Glomerular visceral epithelial cell (primary cell): ENCODE results near the gene DZIP1L.

Source experiments
- DNase-seq: peaks from one replicate; pipeline ENCODE4 v3.0.0-alpha.2; 2016; ENCODE audit errors: extremely low spot score

DZIP1L gene

DNA sequence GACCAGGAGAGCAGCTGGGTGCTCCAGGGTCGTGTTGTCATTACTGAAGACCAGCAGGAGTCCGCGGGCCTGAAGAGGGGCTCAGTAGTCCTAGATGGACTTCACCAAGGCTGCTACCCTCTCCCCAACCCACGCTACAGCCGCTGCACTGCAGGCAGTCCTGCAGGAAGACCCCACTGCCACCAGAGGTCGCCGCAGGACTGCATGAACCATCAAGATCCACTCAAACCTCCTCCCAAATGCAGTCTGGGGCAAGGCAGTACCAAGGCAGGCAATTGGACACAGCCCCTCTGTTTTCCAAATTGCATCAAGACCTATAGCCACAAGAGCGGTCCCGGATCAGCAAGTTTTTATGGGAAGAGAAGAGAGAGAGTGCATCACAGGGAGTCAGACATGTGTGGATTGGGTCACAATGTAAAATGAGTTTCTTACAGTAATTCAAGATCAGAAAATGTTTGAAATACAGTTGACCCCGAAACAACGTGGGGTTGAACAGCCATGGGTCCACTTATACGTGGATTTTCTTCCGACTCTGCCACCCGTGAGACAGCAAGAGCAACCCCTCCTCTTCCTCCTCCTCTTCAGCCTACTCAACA is 46.7 kb downstream of the DZIP1L start:
- DNase-seq, result peak; percentile 71

DNA sequence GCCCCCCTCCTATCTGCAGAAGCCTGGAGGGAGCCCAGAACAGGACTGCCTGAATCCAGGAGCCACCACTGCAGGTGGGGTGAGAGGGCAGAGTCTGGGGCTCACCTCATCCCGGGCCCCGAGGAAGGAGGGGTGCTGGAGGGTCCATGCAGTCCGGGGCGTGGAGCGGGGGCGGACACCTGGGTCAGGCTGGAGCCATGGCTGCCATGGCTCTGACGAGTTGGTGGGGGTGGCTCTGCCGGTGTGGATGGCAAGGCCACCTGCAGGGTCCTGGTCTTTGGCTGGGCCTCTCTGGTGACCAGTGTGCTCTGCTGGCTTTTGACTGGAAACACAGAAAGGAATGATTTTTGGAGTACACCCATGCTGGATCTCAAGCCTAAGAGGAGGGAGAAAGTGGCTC is 47.4 kb downstream of the DZIP1L start:
- no peak for DNase-seq

DNA sequence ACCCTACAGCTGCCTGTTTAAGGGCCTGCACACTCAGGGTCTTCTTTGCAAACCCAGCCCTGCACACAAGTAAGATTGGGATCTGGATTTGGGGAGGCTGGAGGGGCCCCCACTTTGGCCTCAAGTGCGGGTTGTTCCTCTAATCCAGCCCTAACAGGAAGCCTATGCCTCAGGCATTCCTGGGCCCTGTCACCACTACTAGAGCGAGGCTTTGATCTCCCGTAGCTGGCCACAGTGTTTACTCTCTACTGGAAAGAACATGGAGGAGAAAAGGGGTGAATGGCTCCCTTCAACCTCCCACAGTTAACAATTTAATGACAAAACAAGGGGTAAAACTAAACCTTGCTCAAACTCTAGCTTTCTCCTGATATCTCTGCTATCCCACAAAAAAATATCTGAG is 48.4 kb downstream of the DZIP1L start:
- DNase-seq, result no peak

DNA sequence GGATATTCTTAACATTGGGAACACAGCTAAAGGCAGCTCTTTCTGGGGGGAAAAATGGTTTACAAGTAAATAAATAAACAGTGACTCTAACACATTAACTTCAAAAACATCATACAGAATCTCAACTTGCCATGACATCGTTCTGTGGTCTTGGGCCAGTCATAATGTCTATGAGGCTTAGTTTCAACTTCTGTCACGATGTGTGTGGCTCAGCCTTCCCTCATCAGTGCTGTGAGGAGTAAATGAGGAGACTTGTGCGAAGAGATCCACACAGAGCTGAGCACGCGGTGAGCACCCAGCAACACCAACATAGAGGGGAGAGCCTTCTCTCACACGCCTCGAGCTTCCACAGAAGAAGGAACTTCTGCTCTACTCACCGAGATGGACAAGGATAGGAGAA is 49.0 kb downstream of the DZIP1L start:
- no peak for DNase-seq

DNA sequence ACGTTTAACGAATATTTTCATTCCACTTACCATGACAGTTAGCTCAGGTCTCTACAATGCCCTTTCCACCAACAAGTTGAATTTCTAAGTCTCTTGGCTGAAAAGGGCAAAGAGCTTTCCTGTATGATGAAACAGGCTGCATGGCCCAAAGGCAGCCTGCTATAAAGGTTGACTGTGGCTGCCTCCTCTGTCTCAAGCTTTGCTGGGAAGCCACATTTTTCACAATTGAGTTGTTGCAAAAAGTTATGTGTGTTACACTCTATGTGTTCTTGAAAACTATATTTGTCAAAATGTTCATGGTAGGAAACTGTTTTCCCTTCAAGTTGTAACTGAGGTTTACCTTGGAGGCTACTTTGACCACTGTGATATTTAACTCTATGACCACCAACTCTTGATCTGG is 49.5 kb downstream of the DZIP1L start:
- DNase-seq, result no peak

DNA sequence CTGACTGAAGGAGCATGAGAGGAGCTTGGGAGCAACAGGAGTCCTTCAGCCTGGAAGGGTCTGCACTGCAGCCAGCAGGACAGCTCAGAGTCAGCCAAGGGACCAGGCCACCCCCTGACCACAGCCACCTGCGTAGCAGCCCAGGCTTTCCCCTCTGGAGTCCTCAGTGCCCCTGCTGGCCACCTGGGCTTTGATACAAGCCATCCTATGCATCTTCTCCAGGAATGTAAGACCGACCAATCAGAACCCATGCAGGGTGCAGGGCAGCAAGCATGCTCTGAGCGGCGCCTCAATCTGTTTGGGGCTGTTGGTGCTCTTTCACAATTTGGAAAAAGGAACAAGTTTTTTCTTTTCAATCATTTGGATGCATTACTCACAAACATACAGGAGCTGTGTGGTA is 52.0 kb downstream of the DZIP1L start:
- no peak for DNase-seq

DNA sequence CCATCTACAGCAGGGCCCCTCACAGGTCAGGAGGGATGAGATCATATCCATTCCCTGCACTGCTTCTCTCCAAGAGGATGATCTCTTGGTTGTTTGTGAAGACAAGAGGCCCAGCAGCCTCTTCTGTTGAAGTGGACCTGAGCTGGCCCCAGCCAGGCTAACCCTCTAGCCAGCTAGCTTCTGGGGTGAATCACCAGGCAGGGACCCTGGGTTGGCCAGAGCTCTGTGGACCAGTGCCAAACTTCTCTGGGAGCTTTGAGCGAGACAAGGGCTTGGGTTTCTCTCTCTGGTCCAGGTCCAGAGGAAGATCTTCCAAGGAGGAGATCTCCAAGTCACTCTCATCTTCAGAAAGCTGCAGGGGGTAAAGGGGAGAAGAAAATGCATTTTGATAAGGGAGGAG is 52.8 kb downstream of the DZIP1L start:
- peak; percentile 29 for DNase-seq

DNA sequence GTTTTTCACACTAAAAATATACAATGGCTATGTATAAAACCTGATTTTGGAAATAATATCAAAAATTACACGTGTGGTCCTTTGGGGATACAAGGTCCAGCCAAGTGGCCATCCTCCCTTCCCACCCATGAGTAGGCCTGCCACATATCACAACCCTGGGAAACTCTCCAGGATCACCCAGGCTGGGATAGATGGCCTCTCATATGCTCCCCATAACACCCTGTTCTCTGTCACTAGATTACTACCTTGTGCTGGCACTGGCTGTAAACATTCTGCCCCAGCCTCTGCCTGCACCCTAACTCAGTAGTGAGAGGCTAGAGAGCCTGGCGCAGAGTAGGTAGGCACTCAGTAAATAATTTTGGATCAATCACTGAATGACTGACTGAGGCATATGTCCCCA is 53.4 kb downstream of the DZIP1L start:
- no peak for DNase-seq

DNA sequence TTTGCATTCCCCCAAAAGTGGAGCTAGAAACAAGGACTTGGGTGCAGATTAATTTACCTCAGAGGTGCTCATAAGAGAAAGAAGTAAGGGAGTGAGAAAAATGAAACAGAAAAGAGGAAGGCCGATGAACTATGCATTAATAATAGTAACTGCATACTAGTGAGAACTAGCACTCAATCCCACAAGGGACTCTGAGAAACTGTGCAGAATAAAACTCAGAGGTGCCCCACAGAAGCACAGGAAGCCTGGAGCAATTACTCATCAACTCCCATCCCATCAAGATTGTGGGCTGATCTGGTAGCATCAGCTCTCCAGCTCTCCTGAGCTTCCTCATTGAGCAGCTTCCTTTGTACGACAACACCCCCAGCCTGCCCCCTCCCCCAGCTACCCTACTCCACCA is 54.6 kb downstream of the DZIP1L start:
- DNase-seq, result no peak

DNA sequence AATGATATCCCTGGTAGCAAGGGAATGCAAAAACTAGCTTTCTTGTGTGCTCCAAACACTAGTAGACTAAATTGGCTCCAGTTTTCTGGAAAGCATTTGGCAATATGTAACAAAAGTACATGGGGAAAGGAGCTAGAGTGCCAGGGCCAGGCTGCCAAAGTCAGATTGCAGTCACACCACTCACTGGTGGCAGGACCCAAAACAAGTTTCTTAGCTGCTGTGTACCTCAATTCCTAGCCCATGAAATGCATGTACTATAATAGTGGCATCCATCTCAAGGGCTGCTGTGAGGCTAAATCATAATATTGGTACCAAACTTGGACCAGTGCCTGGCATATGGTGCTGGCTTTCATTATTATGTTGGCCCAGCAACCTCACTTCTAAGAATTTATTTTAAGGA is 56.1 kb downstream of the DZIP1L start:
- no peak for DNase-seq

DNA sequence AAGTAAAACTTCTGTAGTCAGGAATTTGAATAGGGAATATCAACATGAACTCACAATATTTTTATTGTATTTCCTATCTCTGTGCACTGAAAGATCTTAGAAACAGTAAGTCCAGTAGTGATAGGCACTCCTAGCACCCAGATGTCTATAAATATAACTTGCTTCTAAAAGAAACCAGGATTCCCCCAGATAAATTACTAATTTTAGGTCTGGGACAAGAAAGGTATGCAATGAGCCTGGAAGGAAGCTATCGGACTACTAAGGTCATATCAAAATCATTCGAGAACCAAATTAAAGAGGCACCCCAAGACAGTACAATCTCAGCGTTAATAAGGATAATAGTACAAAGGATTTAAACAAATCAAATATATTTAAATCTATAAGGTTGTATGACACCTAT is 58.0 kb downstream of the DZIP1L start:
- DNase-seq, result no peak

DNA sequence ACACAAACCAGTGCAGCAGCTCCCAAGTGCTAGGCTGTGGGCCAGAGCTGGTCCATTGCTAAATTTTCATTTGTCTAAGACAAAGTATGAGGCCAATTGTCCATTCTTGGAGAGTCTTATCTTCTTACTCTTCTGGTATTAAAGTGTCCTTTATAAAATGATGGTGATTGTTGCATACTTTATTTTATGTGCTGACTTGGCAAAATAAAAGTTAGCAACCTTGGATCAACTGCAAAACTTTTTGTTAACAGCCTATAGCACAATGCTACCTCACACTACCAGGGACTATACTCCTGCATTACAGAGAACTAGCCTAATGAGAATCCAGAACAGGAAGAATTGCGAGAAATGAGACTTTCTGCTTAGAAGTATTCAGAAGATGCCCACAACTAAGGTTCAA is 61.4 kb downstream of the DZIP1L start:
- DNase-seq, result no peak

DNA sequence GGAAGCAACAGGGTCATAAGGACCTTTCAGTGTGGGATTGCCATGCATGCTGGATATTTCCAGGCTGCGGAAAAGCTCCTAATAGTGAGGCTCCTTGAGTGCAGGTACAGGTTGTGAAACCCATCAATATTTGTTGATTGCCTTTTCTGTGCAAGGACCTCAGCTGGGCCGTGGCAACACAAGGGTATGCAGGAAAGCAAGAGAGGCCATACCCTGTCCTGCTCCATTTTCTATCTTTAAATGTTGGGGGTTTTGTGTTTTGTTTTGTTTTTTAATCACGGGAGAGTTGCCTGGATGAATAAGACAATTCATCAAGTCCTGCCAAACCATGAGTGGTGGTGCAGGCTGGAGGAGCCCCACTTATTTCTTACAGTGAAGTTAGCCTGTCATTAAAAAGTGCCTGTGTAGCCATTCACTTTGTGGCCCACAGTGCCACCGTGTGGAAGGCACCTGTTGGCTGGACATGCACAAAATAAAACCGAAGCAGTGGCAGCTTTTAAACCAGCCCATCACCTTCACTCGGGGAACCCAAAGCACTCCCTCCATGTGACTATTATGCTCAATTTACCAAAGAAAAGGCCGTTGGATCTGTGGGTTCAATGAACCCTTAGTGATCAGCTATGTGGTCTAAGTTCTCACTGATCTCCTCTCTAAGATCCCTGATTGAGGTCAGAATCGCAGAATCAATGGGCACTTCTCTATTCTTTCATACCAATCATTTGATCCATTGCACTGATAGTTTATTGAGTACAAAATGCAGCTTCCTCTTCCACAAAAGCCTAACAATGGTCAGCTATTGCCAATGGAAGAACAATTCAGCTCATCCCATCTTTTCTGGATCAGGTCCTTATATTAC is 63.2 kb downstream of the DZIP1L start:
- peak; percentile 42 for DNase-seq

DNA sequence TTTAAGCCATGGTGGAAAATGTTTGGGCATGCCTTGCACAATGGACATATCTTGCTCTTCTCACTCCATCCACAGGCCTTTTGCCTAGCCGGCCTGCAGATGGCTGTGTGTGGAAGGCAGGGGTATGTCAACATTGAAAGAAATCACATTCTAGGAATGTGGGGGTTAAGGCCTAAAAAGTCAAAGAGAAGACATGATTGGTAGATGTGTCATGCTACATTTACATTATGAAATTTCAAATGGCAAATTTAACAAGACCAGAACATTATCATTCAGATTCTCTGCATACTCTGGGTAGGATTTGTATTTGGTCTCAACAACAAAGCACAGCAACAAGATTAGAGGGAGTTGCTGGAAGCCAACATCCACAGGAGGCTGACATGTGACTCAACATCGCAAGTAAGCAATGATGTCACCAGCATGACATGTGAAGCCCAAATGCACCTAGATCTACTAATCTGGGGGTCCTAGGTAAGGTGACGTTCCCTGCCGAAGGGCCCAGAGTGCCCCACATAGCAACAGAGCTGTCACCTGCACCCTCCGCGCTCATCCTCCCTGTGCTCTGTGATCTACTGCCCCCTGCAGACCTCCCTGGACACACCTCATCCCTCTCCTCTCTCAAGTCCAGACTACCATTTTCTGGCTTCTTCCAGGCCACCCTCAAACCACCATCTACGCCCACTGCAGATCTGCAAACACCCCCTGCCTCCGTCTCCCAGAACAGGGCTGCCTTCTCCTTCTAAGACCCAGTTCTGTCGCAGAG is 66.1 kb downstream of the DZIP1L start:
- no peak for DNase-seq

DNA sequence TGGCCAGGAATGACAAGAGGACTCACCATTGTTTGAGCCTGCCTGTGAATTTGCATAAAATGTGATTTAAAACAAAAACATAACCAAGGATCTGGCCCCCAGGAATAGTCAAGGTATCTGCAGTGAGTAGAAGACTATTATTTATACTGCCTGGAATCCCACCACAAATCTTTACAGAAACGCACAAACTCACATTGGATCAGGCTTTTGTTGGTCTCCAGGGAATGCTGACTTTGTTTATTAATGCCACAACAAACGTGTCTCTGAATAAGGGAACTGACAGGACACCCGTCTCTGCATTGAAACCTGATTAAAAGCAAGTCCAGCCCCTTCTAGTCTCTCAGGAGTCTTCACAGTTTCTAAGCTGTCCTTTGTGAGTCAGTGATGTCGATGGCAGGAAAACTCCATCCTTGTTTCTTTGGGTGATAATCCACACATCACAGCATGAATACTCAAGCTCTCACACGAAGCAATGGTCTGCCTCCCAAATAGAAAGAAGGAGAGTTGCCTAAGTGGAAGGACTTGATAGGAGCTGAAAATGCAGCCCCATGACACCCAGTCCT is 67.7 kb downstream of the DZIP1L start:
- DNase-seq, result no peak

DNA sequence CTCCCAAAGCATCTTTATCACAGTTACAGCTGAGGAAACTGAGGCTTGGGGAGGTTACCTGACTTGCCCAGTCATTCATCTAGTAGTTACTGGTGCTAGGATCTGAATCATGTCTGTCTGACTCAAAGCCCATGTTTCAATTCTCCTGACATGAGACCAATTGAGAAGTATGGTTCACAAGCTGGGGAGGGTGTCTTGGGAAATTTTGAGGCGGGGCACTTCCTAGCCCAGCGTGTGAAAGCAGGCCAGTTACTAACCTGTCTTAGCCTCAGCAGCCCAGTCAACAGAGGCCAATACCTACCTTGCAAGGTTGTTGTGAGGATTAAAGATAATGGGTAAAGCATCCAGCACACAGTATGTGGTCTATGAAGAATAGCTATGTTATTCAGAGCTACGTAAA is 68.5 kb downstream of the DZIP1L start:
- DNase-seq, result no peak

DNA sequence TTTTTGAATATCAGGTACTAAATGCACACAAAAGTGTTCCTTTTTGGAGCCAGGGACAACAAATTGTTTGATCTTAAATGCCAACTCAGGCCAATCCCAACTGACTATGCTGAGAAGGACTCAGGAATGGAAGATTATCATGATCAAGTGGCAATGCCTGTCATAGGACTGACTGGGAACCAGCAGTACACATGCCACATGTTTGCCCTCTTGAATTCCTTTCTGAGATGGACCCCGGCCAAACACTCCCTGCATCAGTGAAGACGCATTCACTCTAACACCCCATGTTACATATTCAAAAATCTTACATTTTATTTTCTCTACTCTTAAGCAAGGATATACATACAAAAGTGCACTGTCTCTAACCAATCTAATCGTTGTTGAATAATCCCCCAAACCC is 69.3 kb downstream of the DZIP1L start:
- no peak for DNase-seq

DNA sequence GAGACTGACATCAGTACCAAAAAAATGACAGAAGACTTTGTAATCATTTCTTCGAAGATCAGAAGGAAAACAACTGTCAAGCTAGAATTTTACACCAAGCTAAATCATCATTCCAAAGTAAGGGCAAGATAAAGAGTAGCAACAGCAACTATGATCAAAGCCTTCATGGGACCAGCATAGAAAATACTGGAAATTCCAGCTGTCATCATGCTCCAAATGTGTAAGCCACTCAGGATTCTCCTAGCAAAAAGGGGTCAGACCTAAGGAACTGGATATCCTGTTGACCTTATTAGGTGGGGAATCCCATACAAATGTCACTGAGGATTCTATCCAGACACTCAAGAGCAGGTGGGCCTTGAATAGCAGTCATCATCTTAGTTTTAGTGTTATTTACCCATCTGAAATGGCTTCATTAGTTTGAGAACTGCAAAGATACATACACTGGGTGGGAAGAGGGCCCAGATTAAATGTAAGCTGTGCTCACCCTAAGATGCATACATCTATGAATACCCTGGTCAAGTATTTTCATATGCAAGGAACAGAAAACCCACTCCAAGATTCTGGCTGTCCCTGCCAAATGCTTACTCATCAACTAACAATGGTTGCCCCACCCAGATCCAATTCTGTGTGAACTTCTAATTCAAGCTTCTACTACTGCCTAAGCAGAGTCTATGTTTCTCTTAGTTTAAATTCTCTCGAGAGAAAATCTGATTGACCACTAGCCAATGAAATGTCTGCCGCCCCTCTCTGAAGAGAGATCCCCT is 72.0 kb downstream of the DZIP1L start:
- DNase-seq, result peak; percentile 18

DNA sequence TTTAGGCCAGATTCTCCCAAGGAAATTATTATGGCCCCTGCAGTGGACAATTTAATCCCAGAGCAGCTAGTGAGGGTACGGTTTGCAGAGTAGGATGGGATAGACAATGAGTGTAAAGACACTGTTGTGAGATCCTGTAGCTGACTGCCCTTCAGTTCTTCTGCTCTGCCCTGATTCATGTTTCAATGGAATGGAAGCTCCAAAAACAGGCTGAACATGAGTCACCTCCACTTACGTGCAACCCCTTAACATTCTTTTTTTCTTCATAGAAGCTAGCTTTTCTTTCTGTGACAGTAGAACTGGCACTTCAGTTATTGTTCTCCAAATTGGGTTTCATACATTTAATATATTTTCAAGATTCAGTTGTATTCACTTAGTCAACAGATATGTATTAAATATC is 73.4 kb downstream of the DZIP1L start:
- DNase-seq, result peak; percentile 23

DNA sequence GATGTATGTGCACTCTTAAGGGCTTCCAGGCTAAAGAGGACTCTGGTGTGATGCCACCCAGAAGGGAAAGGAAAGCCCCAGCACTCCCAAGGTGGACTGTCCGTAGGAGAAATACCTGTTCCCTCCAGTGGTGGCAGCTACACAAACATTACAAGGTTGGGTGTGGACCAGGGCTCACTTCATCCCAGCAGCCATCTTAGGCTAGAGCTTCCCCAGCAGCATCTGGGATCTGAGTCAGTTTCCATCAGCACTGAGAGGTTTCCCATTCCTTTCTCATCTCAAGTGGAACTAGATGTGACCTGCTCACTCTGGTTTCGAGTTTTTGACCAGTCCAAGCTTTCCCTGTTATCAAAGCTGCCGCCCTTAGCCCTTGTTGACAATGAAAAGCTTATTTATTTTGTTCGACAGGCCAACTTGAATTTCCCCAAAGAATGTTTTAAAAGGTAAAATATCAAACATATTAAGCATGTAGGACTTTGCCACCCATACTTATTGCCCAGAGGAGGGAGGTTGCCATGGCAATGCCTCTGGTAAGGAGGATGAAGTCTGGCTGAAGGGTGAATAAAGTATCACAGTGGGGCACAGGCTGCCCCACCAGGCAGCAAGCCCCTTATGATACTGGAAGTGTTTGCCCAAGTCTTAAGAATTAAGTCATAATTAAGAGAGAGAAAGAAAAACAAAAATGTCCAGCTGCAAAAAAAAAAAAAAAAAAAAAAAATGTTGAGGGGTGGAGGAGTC is 76.5 kb downstream of the DZIP1L start:
- DNase-seq, result no peak

DNA sequence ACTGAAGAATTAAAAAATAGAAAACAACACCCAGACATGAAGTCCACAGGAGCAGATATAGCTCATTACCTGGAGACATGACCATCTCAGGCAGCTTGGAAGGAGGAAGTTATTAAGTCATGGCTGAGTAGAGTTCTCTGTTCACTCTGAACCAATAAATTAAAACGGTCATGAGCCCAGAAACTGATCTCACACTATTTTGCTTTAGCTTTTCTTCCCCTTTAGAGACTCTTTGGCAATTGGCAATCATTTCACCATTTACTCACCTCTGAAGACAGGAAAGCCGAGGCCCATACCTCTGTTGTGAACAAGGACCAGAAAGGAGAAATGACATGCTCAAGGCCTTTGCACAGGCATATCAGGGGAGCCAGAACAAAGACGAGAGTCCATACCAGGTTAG is 78.8 kb downstream of the DZIP1L start:
- no peak for DNase-seq
